Fibroblast of the conjunctiva (primary cell): ENCODE data around the gene MACROD1.

Source experiments
- DNase-seq: peaks from one replicate; pipeline ENCODE4 v3.0.0-alpha.2; 2010; ENCODE audit warnings: low read depth

Gene MACROD1

DNA sequence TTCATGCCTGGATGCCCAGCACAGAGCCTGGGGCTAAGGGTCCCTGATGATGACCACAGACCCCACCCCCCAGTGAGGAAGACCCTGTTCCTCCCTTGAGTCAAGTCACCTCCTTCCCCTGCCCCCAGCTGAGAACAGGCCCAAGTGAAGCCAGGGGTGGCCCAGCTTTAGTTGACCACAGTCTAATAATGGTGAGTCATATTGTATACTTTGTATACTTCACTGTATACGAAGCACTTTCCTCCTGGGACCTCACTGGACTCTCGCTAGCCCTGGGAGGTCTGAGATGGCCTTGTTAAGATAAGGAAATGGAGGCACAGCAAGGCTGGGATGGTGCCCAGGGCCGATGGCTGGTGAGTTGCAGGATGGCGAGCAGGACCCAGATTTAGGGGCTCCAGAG, 133.9 kb downstream of the MACROD1 start:
- DNase-seq = no peak

DNA sequence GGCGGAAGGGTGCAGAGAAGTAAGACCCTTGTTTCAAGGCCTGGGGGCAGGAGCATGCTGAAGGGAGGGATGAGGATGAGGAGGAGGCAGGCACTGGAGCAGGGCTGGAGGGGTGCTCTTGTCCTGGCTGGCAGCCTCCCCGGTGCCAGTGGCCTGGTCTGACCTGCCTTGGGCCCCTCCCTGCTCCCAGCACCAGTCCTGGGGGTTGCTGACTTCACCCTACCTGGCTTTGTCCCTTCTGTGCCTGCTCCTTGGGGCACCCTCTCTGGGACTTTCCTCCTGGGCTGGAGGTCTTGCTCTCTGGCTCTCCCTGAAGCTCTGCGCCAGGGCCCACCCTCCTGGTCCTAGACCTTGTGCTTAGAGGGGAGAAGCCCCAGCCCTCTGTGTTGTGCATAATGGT, 134.9 kb downstream of the MACROD1 start:
- DNase-seq = no peak

DNA sequence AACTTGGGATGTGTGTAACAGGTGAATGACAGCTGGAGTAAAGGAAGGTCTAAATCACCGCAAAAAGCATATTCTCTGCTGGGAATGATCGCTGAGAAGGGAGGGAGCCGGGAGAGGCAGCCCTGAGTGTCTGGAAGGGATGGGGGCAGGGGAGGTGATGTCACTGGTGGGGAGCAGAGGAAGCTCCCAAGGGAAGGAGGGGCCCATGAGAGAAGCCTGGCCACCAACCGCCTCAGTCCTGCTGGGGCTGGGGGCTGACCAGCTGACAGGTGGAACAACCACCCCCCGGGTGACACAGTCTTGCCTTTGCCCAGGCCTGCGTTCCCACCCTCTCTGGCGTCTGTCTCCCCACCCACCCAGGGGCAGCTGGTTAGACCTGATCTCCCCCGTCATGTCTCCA, 136.1 kb downstream of the MACROD1 start:
- no peak for DNase-seq

DNA sequence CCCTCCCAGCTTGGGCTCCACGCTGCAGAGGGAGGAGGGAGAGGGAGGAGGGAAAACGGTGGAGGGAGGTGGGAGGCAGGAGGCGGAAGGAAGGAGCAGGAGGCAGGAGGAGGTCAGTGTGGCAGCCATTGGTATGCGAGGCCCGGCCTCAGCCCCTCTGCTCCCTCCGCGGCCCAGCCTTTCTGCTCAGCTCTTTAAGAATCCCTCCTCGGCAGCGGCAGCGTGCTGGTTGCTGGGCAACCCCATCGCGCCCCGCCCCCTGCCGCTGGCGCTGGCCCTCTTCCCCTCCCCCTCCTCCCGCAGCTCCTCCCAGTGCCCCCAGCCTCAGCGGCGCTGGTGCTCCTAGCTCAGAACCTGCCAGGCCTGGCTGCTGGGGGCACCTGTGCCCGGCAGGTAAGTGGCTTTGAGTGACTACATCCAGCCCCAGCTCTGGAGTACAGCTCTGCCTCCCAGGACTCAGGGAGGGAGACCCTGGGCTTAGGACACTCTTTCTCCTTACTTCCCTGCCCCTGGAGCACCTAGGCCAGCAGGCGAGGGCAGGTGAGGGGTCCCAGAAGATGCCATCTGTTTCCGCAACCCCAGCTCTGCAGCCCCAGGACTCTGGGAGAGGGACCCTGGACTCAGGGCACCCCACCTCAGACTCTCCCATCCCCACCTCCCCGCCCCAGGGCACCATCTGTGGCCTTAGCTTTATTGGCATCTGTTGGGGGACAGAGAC, 137.4 kb downstream of the MACROD1 start:
- no peak for DNase-seq

DNA sequence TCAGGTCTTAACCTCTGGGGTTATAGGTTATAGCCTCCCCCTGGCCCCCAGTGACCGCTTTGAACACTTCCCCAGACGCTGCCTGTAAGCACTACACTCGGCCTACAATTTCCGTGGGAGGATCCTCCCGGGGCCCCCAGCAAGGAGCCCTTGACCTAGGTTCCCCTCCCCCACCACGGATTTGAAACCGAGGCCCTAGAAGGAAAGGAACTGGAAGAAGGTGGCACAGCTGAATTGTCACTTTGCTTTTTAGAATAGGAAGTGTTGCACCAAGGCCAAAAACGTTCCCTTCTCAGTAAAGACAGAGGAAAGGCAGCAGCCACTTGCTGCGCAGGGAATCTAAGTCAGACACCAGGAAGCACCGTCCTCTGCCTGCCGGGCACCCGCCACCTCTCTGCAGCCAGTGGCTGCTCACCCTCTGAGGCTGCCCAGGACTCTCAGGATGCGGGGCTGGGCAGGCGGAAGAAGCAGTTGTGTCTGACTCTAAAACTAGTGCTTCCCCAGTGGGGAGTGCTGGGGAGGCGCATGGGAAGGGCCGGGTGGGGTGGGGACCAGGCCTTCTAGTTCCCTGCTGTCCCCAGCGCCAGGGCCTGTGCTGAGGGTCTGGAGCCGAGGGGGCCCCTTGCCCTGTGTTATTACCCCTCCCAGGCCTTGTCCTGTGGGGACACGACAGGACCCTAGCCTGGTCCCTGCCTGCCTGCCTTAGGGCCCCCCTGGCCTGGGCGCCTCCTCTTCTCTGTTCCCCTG, 138.1 kb downstream of the MACROD1 start:
- no peak for DNase-seq

DNA sequence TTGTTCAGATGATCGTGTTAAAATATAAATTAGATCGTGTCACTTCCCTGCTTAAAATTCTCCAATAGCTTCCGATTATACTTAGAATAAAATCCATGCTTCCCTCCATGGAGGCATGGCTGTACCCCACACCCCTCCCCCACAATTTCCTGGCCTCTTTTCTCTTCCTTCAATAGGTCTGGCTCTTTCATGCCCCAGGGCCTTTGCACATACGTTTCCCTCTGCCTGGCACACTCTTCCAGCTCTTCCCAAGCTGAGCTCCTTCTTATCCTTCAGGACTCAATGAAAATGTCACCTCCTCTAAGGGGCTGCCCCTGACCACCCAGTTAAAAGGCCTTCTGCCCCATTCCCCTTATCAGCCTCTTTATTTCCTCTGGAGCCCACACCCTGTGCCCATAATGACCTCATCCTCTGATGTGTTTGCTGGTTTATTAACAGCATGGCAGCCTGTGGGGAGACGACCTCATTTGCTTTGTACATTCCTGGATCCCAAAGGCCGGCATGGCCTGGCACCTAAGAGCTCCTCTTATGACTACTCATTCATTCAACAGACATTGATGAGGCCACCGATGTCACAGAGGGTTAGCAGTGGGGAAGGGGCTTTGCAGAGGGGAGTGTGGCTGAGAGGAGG, 139.2 kb downstream of the MACROD1 start:
- no peak for DNase-seq

- DNase-seq = no peak
Observed at GRCh38 chr11:64025205-64025604, 140.7 kb downstream of the MACROD1 start.

DNA sequence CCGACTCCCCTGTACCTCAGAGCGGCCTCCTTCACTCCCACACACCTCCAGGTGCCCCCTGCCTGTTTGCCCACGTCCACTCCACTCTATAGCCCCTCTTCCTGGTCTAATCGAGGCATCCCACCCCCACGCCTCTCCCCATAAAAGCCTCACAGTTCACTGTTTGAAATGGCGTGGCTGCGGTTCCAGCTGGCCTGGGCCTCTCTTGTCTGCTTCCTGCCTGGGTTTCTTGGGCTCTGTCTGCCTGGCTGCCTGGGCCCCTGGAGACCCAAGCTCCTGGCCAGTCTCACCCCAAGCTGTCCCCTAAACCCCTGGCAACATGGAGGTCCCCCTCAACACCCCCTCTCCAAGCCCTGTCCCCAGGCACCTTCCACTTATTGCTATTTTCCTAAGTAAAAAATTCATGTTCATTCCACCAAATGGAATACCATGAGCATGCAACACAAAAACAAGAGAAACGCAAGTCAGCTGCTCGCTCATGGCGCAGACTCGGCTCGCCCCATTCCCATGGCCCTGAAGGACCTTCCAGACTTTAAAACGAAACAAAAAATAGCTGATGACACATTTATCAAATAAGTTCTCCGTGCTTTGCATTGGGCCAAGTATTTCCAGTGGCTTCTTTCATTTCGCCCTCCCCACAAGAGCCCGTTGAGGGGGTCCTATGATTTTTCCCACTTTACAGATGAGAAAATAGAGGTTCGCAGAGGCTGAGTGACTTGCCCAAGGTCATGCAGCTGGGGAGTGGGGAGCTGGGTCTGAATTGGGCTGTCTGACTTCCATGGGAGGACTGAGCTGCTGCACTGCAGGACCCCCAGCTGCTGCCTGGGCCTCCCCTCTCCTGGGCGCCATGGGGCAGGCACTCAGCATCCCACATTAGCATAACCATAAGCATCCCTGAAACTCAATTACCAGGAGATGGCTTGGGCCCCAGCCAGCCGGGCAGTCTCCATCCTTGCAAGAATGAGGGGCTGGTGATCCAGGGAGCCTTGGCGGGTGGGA, 141.9 kb downstream of the MACROD1 start:
- no peak for DNase-seq

GRCh38 chr11:64022125-64022784, 143.7 kb downstream of the MACROD1 start:
- DNase-seq = no peak

DNA sequence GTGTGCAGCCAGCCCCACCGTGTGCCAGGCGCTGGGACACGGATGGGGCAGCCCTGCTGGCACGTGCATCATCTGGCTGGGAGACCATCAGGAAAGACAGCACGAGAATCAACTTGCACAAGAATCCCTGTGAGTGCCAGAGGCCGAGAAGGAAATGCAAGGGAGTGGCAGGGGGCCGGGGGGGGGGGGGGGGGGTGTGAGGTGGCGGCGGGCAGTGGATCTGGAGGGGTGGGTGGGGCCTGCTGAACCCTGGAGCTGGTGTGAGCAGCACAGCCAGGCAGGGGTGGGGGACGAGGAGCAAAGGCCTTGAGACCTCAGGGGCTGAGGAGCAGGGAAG, 144.2 kb downstream of the MACROD1 start:
- no peak for DNase-seq

DNA sequence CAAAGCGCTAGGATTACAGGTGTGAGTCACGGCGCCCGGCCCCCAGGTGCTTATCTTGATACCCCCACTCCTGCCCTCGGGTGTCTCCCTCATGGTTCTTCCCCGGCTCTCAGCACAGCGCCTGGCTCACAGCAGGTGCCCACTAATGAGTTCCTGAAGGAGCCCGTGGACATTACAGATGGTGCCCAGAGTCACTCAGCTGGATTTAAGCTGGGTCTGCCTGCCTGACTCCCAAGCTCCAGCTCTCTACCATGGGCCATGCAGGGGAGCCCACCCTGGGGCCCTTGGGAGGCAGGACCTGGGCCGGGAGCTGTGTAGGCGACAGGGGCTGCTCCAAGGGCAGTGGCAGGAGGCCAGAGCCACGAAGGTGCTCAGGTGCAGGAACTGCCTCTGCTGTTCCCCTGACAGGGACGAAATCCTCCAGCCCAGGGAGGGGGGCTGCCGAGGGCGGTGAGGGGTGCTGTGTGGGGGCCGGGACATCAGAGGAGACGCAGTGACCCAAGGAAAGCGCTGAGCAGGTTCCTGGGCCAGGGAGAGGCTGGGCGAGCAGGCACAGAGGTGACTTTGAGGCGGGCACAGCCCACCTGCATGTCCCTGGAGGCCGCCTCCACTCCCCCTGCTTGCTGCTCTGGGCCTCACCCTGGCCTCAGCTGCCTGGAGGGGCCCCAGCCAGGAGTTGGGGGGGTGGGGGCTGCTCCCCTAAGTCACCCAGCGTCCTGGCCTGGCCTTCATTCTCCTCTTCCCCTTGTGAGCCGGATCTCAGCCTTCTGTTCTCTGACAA, 144.7 kb downstream of the MACROD1 start:
- DNase-seq = no peak

- no peak for DNase-seq
Observed at GRCh38 chr11:64019106-64020037, 146.5 kb downstream of the MACROD1 start.

- DNase-seq = no peak
Observed at GRCh38 chr11:64018310-64018709, 147.6 kb downstream of the MACROD1 start.

- DNase-seq = no peak
Observed at GRCh38 chr11:64017945-64018224, 148.0 kb downstream of the MACROD1 start.

- DNase-seq = no peak
Observed at GRCh38 chr11:64015935-64016845, 149.7 kb downstream of the MACROD1 start.

GRCh38 chr11:64015510-64015909, 150.4 kb downstream of the MACROD1 start:
- DNase-seq = no peak

DNA sequence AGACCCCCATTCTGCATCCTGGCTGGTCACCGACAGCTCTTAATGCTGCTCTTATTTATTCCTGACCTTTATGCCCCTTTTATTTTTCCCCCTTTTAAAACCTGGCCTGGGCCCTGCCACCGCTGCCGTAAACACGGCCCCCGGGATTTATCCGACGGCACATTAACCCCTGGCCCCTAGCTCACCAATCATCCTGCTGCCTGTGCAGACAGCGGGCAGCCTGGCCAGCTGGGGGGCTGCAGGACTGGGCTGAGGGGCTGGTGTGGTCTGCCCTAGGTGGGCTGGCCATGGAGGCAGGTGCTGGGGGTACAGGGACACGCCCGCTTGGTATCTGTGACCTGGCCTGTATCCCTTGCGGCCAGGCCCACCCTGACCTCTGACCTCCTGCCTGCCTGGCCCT, 151.6 kb downstream of the MACROD1 start:
- DNase-seq = no peak

GRCh38 chr11:64013141-64013896, 152.6 kb downstream of the MACROD1 start:
- DNase-seq = no peak
